Ovary (tissue), 3 donors: ENCODE measurements around the gene COL15A1.

Experiments
- CTCF ChIP-seq, 3 donors: fragments of 450-650 bp in 2 of 3; fragments of 200-600 bp in 1 of 3; IDR thresholded peaks; one replicate each; pipeline versions ENCODE4 v1.5.1 to v1.8.0; 2016 to 2022; ENCODE audit warnings: antibody characterized with exemption in 3 of 3, mild to moderate bottlenecking in 1 of 3
- POLR2A ChIP-seq: fragments of 450-650 bp; IDR thresholded peaks from one replicate; pipeline ENCODE4 v1.6.1; 2017; ENCODE audit warnings: antibody characterized with exemption, mild to moderate bottlenecking, moderate library complexity
- donor health status: DM: no; HTN: no; CAD: no.

- TF ChIP-seq CTCF (IDR thresholded peaks at IDR 0.05) (no peak), POLR2A (no peak)
Observed at GRCh38 chr9:99051406-99051805, 107.7 kb downstream of the COL15A1 start.
